ENCODE data around the gene UST.

Gene UST

GRCh38 chr6:149125309-149125708, 378.5 kb downstream of the UST start:
- no peaks in the 10 kb centered on the region for H3K79me2 ChIP-seq (ENCODE audit: control insufficient read depth, low read length)
- H3K4me1 ChIP-seq (ENCODE audit: control insufficient read depth, low read length): no peaks in the 10 kb centered on the region
- no peaks in the 10 kb centered on the region for H3F3A ChIP-seq (ENCODE audit: control insufficient read depth, insufficient read depth)
- TF ChIP-seq CTCF (IDR thresholded peaks at IDR 0.05; ENCODE audit: low read depth, low read length, poor library complexity, severe bottlenecking): no peak
- no peaks in the 10 kb centered on the region for H3K9me2 ChIP-seq (replicated peaks; ENCODE audit: control insufficient read depth, low read length)
- no peak overlapping the region for H3K4me2 ChIP-seq (ENCODE audit: low read length)
- H3K9me3 ChIP-seq (ENCODE audit: control insufficient read depth, insufficient read depth, low read length): no peaks in the 10 kb centered on the region
- no peak overlapping the region for H3K4me3 ChIP-seq (ENCODE audit: low read length)
- no peaks in the 10 kb centered on the region for H3K36me3 ChIP-seq (ENCODE audit: control insufficient read depth, low read length)
- no peaks in the 10 kb centered on the region for H4K20me1 ChIP-seq (ENCODE audit: control insufficient read depth, insufficient read depth, low read depth, low read length)
- H3K27me3 ChIP-seq (ENCODE audit: control insufficient read depth, low read length): peaks cover 8% of the 10 kb centered on the region
- no peak overlapping the region for H3K27ac ChIP-seq (ENCODE audit: low read depth, low read length)
